ENCODE data around the gene SLK. TPM values are rescaled to one million over a fixed set of nuclear protein-coding genes. Genes with fewer than 3 reads are reported as not detected.

The SLK gene
- total and polyA plus RNA-seq, 4 donors, result 13.3 to 86.4 (median 31.3) TPM

- WGBS, 2 donors, result 66 to 84% methylated on average over 3 of the region's 3 CpGs
- H3K27ac ChIP-seq (ENCODE audit: low read depth in 1 of 2, low read length in 1 of 2), result no peak overlapping the region
Observed at GRCh38 chr10:104036069-104036384, 69.1 kb downstream of the SLK start.

GRCh38 chr10:104036518-104037260 lies 69.7 kb downstream of the SLK start:
- no peak overlapping the region for H3K9ac ChIP-seq (ENCODE audit: insufficient read depth in 1 of 2, low read length in 2 of 2)
- no peaks in the 10 kb centered on the region for H3K9me3 ChIP-seq (ENCODE audit: control insufficient read depth in 4 of 4, insufficient read depth in 3 of 4, low read length in 3 of 4)
- H3K36me3 ChIP-seq (ENCODE audit: control insufficient read depth in 4 of 4, insufficient read depth in 4 of 4, low read length in 4 of 4), result peaks cover 0 to 17% (median 5%) of the 10 kb centered on the region in 4 donors
- no peak overlapping the region for H3K27ac ChIP-seq (ENCODE audit: low read depth in 1 of 2, low read length in 1 of 2)
- no peak for ATAC-seq (ENCODE audit: insufficient read depth, low FRiP score)
- no peak overlapping the region for H3K4me3 ChIP-seq
- no peaks in the 10 kb centered on the region for H3K4me1 ChIP-seq (ENCODE audit: control insufficient read depth in 5 of 5, insufficient read depth in 5 of 5, low read length in 5 of 5)
- 69 to 73% methylated on average over 21 of the region's 21 CpGs for WGBS, 2 donors
- no peak for DNase-seq
- no peaks in the 10 kb centered on the region for H3K27me3 ChIP-seq (ENCODE audit: control insufficient read depth in 3 of 3, insufficient read depth in 3 of 3, low read length in 2 of 3)
- no peak for TF ChIP-seq CTCF (IDR thresholded peaks at IDR 0.05; ENCODE audit: control extremely low read depth, extremely low read depth)

More at GRCh38 chr10:104036069-104036384, 69.1 kb downstream of the SLK start:
- DNase-seq (no peak), ATAC-seq (ENCODE audit: insufficient read depth, low FRiP score) (no peak)
- TF ChIP-seq CTCF (IDR thresholded peaks at IDR 0.05; ENCODE audit: control extremely low read depth, extremely low read depth), result no peak
- no peaks in the 10 kb centered on the region for H3K9me3 ChIP-seq (ENCODE audit: control insufficient read depth in 4 of 4, insufficient read depth in 3 of 4, low read length in 3 of 4)
- H3K27me3 ChIP-seq (ENCODE audit: control insufficient read depth in 3 of 3, insufficient read depth in 3 of 3, low read length in 2 of 3), result no peaks in the 10 kb centered on the region
- H3K4me1 ChIP-seq (ENCODE audit: control insufficient read depth in 5 of 5, insufficient read depth in 5 of 5, low read length in 5 of 5), result no peaks in the 10 kb centered on the region
- no peak overlapping the region for H3K4me3 ChIP-seq
- H3K36me3 ChIP-seq (ENCODE audit: control insufficient read depth in 4 of 4, insufficient read depth in 4 of 4, low read length in 4 of 4), result peaks cover 0 to 17% (median 5%) of the 10 kb centered on the region in 4 donors
- no peak overlapping the region for H3K9ac ChIP-seq (ENCODE audit: insufficient read depth in 1 of 2, low read length in 2 of 2)

- peaks cover 0 to 12% (median 3%) of the 10 kb centered on the region in 4 donors for H3K36me3 ChIP-seq (ENCODE audit: control insufficient read depth in 4 of 4, insufficient read depth in 4 of 4, low read length in 4 of 4)
- no peak overlapping the region for H3K4me3 ChIP-seq
- WGBS, 2 donors, result 83 to 85% methylated on average over 16 of the region's 16 CpGs
- no peak for TF ChIP-seq CTCF (IDR thresholded peaks at IDR 0.05; ENCODE audit: control extremely low read depth, extremely low read depth)
- H3K27ac ChIP-seq (ENCODE audit: low read depth in 1 of 2, low read length in 1 of 2), result no peak overlapping the region
- no peak for ATAC-seq (ENCODE audit: insufficient read depth, low FRiP score)
- no peaks in the 10 kb centered on the region for H3K4me1 ChIP-seq (ENCODE audit: control insufficient read depth in 5 of 5, insufficient read depth in 5 of 5, low read length in 5 of 5)
- DNase-seq, result no peak
- no peak overlapping the region for H3K9ac ChIP-seq (ENCODE audit: insufficient read depth in 1 of 2, low read length in 2 of 2)
- H3K9me3 ChIP-seq (ENCODE audit: control insufficient read depth in 4 of 4, insufficient read depth in 3 of 4, low read length in 3 of 4), result no peaks in the 10 kb centered on the region
- H3K27me3 ChIP-seq (ENCODE audit: control insufficient read depth in 3 of 3, insufficient read depth in 3 of 3, low read length in 2 of 3), result no peaks in the 10 kb centered on the region
Observed at GRCh38 chr10:104037261-104037951, 70.5 kb downstream of the SLK start.

All from lung (tissue), 12 donors.